Prostate gland (tissue), 2 donors: ENCODE measurements around the gene CELA3A. TPM values are rescaled to one million over a fixed set of nuclear protein-coding genes. Genes with fewer than 3 reads are reported as not detected.
"Not testable (repeated sequence)": the region's sequence is repeated elsewhere in the genome, so short reads cannot be mapped to it uniquely, and the experiment has no call there.

ENCODE experiments used
- DNase-seq: peaks from one replicate; pipeline ENCODE4 v3.0.0-alpha.2; 2019; ENCODE audit warnings: low spot score
- H3K27ac ChIP-seq, 2 donors: fragments of 200-600 bp; sonication (generic); 2 replicates each; pipeline ENCODE4 v1.5.1; 2017 to 2019
- H3K27me3 ChIP-seq: fragments of 200-600 bp; sonication (generic); replicated peaks from 2 replicates; pipeline ENCODE4 v1.5.1; 2019; ENCODE audit not compliant: insufficient read depth
- H3K36me3 ChIP-seq, 2 donors: fragments of 200-600 bp; sonication (generic); 1 replicate in 1 of 2; 2 replicates in 1 of 2; pipeline versions ENCODE4 v1.5.1 to v1.8.1; 2017 to 2019
- H3K4me1 ChIP-seq: fragments of 200-600 bp; sonication (generic); replicated peaks from 2 replicates; pipeline ENCODE4 v1.5.1; 2019
- H3K4me3 ChIP-seq, 2 donors: fragments of 200-600 bp; sonication (generic); 2 replicates each; pipeline ENCODE4 v1.5.1; 2017 to 2019
- H3K9me3 ChIP-seq: fragments of 200-600 bp; sonication (generic); 2 replicates; pipeline ENCODE4 v1.5.1; 2017
- POLR2A ChIP-seq: fragments of 450-650 bp; IDR thresholded peaks from one replicate; pipeline ENCODE4 v1.6.1; 2016; ENCODE audit warnings: antibody characterized with exemption, mild to moderate bottlenecking
- POLR2AphosphoS5 ChIP-seq: sonication (generic); formaldehyde crosslinking; IDR thresholded peaks from one replicate; pipeline ENCODE4 v1.6.1; 2017; ENCODE audit warnings: antibody characterized with exemption
- WGBS: methylation state at CpG from one replicate; pipeline ENCODE4 v1.1.5; 2018; 5-methylcytosine and 5-hydroxymethylcytosine counted together
- intact Hi-C: fragments of 100-400 bp; cut with DNase I; formaldehyde crosslinking; loops from one replicate; pipeline ENCODE4 v1.14.2; 2022
- total RNA-seq, 2 donors: library from RNA; depleted of rRNA; stranded (reverse); fragments of >200 nt; gene quantifications; one replicate each; pipeline ENCODE4 v1.1.0, GENCODE V29; 2016
- TF ChIP-seq, protein P1 (sequence below), 4 experiments: fragments of 200-600 bp in 2 of 4; fragments of 450-650 bp in 2 of 4; sonication (generic) in 2 of 4; IDR thresholded peaks; 1 replicate in 3 of 4; 2 replicates in 1 of 4; pipeline ENCODE4 v1.5.1; 2016 to 2019; ENCODE audit warnings: antibody characterized with exemption in 4 of 4, mild to moderate bottlenecking in 2 of 4, moderate library complexity in 2 of 4

CELA3A gene
- total RNA-seq, 2 donors from 2014 or later = not detected

GRCh38 chr1:21956720-21957552 is 44.5 kb upstream of the CELA3A start:
- Histone ChIP-seq H3K27ac (peak overlapping the region; percentile 53 to 67), H3K36me3 (no peaks in the 10 kb centered on the region), H3K9me3 (no peaks in the 10 kb centered on the region), H3K4me3 (no peak overlapping the region), H3K4me1 (peaks cover 6% of the 10 kb centered on the region), H3K27me3 (no peaks in the 10 kb centered on the region)
- DNase-seq = peak; percentile 93
- TF ChIP-seq, protein P1, sequence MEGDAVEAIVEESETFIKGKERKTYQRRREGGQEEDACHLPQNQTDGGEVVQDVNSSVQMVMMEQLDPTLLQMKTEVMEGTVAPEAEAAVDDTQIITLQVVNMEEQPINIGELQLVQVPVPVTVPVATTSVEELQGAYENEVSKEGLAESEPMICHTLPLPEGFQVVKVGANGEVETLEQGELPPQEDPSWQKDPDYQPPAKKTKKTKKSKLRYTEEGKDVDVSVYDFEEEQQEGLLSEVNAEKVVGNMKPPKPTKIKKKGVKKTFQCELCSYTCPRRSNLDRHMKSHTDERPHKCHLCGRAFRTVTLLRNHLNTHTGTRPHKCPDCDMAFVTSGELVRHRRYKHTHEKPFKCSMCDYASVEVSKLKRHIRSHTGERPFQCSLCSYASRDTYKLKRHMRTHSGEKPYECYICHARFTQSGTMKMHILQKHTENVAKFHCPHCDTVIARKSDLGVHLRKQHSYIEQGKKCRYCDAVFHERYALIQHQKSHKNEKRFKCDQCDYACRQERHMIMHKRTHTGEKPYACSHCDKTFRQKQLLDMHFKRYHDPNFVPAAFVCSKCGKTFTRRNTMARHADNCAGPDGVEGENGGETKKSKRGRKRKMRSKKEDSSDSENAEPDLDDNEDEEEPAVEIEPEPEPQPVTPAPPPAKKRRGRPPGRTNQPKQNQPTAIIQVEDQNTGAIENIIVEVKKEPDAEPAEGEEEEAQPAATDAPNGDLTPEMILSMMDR (IDR thresholded peaks at IDR 0.05) = peak in 1 of 4 experiments; percentile 28
- TF ChIP-seq POLR2AphosphoS5 (peak; percentile 94), POLR2A (peak; percentile 29)
- WGBS = 34% methylated on average over 17 of the region's 18 CpGs
- intact Hi-C loops = no loop called here

DNA sequence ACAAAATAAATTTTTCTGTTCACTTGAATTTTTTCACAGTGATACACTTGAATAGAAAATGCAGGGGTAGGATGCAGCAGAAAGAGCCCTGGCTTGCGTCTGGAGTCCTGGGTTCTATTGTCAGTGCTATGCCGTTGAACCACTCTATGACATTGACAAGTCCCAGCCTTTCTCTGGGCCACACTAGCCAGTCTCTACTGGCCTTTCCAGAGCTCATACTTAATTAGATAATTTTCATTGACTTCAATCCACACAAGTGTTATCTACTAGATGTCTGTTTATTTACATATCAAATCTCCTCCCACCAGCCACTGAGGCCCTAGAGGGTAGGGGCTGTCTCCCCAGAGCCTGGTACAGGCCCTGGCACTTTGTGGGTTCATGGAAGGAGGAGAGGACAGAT is 40.1 kb upstream of the CELA3A start:
- DNase-seq = no peak
- H3K9me3 ChIP-seq = no peaks in the 10 kb centered on the region
- no peak for TF ChIP-seq POLR2AphosphoS5
- H3K4me1 ChIP-seq = peaks cover 6% of the 10 kb centered on the region
- H3K4me3 ChIP-seq = no peak overlapping the region
- no peaks in the 10 kb centered on the region for H3K36me3 ChIP-seq
- no peak overlapping the region for H3K27ac ChIP-seq
- no peaks in the 10 kb centered on the region for H3K27me3 ChIP-seq
- intact Hi-C loops = no loop called here
- WGBS = 68% methylated on average over 2 of the region's 2 CpGs

GRCh38 chr1:21961799-21962198 is 39.7 kb upstream of the CELA3A start:
- Histone ChIP-seq H3K9me3 (no peaks in the 10 kb centered on the region), H3K4me3 (no peak overlapping the region), H3K4me1 (peaks cover 4% of the 10 kb centered on the region), H3K27me3 (no peaks in the 10 kb centered on the region), H3K27ac (no peak overlapping the region), H3K36me3 (no peaks in the 10 kb centered on the region)
- 48% methylated on average over 2 of the region's 2 CpGs for WGBS
- TF ChIP-seq POLR2AphosphoS5 = no peak
- TF ChIP-seq, protein P1 (IDR thresholded peaks at IDR 0.05) = no peak
- no peak for TF ChIP-seq POLR2A
- intact Hi-C loops = no loop called here
- DNase-seq = no peak

DNA sequence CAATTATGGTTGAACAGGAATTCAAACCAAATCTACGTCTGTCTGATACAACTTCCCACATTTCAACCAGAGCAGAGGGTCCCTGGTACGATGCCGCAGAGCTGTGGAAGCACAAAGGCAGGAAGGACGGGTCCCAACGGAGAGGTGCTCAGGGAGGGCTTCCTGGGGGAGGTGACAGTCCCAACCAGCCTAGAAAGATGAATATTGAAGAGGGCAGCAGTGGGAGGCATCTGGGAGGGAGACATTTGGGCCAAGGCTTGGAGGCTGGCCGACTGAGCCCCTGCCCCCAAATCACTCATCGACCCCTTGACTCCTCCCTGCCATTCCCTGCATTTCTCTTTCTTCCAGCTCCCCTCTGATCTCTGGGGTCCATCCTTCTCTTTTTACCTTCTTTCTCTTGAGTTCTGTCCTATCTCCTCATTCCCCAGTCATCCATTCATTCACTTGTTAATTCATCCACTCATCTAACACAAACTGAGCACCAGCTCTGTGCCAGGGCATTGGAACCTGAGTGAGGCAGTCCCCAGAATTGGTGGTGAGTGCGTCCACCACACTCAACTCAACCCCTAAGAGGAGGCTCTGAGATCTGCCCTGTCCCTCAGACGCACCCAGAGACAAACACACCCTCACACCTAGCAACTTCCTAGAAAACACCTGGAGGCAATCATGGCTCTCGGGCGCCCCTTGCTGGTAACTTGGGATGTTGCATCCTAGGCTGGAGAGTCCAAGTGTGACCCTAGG is 37.8 kb upstream of the CELA3A start:
- H3K27ac ChIP-seq = no peak overlapping the region
- H3K4me3 ChIP-seq = no peak overlapping the region
- 50% methylated on average over 11 of the region's 11 CpGs for WGBS
- TF ChIP-seq, protein P1 (IDR thresholded peaks at IDR 0.05) = peak; percentile 69 to 93 (median 90)
- TF ChIP-seq POLR2AphosphoS5 = peak; percentile 80
- no peak for TF ChIP-seq POLR2A
- intact Hi-C loops = no loop called here
- H3K36me3 ChIP-seq = no peaks in the 10 kb centered on the region
- DNase-seq = peak; percentile 73
- no peaks in the 10 kb centered on the region for H3K9me3 ChIP-seq
- no peaks in the 10 kb centered on the region for H3K4me1 ChIP-seq
- H3K27me3 ChIP-seq = no peaks in the 10 kb centered on the region

DNA sequence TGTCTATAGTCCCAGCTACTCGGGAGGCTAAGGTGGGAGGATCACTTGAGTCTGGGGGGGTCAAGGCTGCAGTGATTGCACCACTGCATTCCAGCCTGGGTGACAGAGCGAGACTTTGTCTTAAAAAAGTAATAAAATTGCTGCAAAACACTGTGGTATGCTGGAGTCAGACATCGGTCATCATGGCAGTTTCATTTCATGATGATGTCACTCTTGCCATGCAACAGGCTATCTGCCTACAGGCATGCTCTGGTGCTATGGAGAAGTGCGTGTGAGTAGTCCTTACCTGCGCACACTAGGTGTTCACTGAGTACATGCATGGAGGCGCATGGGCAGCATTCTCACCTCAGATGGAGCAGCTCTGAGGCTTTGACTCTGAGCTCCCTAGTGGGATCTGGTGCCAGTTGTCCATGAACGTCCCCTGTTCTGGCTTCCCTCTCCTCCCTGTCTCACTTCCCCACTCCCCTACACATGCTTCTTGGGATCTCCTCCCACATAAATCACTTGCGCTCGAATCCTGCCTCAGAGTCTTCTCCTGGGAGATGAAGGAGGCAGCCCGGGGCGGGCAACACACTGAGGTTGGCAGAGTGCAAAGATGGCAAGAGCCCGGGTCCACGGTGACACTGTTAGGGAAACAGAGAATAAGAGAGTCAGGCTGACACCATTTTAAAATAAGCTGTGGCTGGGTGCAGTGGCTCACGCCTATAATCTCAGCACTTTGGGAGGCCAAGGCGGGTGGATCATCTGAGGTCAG is 35.0 kb upstream of the CELA3A start:
- no peak for DNase-seq
- Histone ChIP-seq H3K4me1 (no peaks in the 10 kb centered on the region), H3K27ac (no peak overlapping the region), H3K4me3 (no peak overlapping the region), H3K9me3 (no peaks in the 10 kb centered on the region), H3K27me3 (no peaks in the 10 kb centered on the region), H3K36me3 (no peaks in the 10 kb centered on the region)
- intact Hi-C loops = no loop called here
- WGBS = 81% methylated on average over 15 of the region's 15 CpGs
- TF ChIP-seq, protein P1 (IDR thresholded peaks at IDR 0.05) = no peak
- TF ChIP-seq POLR2A (no peak), POLR2AphosphoS5 (no peak)

DNA sequence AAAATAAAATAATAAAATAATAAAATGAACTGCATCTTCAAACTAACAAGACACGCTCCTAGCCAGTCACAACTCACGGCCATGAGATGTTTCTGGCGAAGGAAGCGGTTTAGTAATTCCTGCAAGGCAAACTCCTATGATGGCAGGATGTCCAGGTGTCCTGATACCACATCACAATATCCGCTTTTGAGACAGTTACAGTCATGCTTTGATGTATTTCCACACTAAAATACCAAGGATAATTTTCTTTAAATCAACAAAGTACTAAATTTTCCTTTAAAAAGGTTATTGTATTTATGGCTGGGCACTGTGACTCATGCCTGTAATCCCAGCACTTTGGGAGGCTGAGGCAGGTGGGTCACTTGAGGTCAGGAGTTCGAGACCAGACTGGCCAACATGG is 34.2 kb upstream of the CELA3A start:
- WGBS = 87% methylated on average over 6 of the region's 6 CpGs

DNA sequence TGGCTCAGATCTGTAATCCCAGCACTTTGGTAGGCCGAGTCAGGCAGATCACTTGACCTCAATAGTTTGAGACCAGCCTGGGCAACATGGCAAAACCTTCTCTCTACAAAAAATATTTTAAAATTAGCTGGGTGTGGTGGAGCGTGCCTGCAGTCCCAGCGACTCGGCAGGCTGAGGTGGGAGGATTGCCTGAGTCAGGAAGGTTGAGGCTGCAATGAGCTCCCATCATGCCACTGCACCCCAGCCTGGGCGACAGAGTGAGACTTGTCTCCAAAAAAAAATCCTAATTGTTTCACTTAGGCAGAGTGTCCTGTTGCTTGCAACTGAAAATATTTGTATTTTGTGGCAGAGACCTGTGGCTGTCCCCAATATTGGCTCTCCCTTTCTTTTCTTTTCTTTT is 32.4 kb upstream of the CELA3A start:
- H3K9me3 ChIP-seq, H3K4me1 ChIP-seq, H3K36me3 ChIP-seq, H3K27me3 ChIP-seq, H3K27ac ChIP-seq, intact Hi-C loops, DNase-seq, H3K4me3 ChIP-seq: not testable (repeated sequence)
- WGBS = 72% methylated on average over 5 of the region's 5 CpGs

More for the DNA sequence above, 34.2 kb upstream of the CELA3A start:
- H3K27ac ChIP-seq, H3K36me3 ChIP-seq, H3K4me1 ChIP-seq, H3K27me3 ChIP-seq, H3K4me3 ChIP-seq, DNase-seq, intact Hi-C loops, H3K9me3 ChIP-seq: not testable (repeated sequence)
